ENCODE measurements around the gene MCTP1. TPM values are rescaled to one million over a fixed set of nuclear protein-coding genes. Genes with fewer than 3 reads are reported as not detected.

Gene MCTP1
- total and polyA plus RNA-seq, 2 of the 13 experiments (the other 11 are each of a cell fraction or from before 2014, with no cell fraction given) = 0.15 to 0.48 TPM

DNA sequence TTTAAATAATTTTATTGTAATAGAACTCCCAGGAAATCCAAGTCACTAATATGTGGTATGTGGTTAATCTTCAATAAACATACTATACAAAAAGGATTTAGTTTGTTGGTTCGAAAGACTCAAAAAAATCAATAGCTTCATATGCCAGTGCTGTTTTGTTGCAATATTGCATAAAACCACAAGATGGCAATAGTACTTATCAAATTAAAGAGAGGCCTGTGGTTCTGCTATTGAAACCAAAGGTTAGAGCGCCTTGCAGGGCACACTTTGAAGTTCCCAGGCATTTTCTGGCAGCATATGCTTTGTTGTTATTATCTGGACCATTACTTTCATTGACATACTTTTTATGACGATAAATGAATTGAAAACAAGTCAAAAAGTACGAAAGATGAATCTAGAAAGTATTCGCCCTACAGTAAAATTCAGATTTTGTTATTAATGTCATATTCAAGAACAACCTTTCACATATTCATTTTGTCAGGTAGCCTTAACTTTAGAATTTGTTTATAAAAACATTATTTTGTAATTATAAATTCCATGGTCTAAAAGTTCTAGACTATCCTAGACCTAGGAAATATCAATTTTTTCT, 316.3 kb downstream of the MCTP1 start (continued):
- TF ChIP-seq, protein P1, sequence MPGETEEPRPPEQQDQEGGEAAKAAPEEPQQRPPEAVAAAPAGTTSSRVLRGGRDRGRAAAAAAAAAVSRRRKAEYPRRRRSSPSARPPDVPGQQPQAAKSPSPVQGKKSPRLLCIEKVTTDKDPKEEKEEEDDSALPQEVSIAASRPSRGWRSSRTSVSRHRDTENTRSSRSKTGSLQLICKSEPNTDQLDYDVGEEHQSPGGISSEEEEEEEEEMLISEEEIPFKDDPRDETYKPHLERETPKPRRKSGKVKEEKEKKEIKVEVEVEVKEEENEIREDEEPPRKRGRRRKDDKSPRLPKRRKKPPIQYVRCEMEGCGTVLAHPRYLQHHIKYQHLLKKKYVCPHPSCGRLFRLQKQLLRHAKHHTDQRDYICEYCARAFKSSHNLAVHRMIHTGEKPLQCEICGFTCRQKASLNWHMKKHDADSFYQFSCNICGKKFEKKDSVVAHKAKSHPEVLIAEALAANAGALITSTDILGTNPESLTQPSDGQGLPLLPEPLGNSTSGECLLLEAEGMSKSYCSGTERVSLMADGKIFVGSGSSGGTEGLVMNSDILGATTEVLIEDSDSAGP (CRISPR knock-in tag; IDR thresholded peaks at IDR 0.05; ENCODE audit: borderline replicate concordance) = no peak
- TF ChIP-seq TGIF2 (CRISPR knock-in tag; IDR thresholded peaks at IDR 0.05) (no peak), ZNF75D (CRISPR knock-in tag; IDR thresholded peaks at IDR 0.05; ENCODE audit: borderline replicate concordance) (no peak), CHD4 (IDR thresholded peaks at IDR 0.05; ENCODE audit: borderline replicate concordance, low read length) (no peak), RNF2 (conservative IDR thresholded peaks at IDR 0.05; ENCODE audit: low read depth) (no peak), PRPF4 (IDR thresholded peaks at IDR 0.05; ENCODE audit: low read depth, low read length, poor library complexity, severe bottlenecking) (no peak), PAX8 (CRISPR knock-in tag; IDR thresholded peaks at IDR 0.05; ENCODE audit: borderline replicate concordance) (no peak), STAG1 (CRISPR knock-in tag; IDR thresholded peaks at IDR 0.05) (peak; percentile 73), SMC3 (IDR thresholded peaks at IDR 0.05; ENCODE audit: low read length) (peak; percentile 48; the same call in 1 of the 2 replicates), MIXL1 (CRISPR knock-in tag; IDR thresholded peaks at IDR 0.05) (0 out of 2 replicates have a peak, but pooled peaks have one; percentile 56)
- TF ChIP-seq, protein P2, sequence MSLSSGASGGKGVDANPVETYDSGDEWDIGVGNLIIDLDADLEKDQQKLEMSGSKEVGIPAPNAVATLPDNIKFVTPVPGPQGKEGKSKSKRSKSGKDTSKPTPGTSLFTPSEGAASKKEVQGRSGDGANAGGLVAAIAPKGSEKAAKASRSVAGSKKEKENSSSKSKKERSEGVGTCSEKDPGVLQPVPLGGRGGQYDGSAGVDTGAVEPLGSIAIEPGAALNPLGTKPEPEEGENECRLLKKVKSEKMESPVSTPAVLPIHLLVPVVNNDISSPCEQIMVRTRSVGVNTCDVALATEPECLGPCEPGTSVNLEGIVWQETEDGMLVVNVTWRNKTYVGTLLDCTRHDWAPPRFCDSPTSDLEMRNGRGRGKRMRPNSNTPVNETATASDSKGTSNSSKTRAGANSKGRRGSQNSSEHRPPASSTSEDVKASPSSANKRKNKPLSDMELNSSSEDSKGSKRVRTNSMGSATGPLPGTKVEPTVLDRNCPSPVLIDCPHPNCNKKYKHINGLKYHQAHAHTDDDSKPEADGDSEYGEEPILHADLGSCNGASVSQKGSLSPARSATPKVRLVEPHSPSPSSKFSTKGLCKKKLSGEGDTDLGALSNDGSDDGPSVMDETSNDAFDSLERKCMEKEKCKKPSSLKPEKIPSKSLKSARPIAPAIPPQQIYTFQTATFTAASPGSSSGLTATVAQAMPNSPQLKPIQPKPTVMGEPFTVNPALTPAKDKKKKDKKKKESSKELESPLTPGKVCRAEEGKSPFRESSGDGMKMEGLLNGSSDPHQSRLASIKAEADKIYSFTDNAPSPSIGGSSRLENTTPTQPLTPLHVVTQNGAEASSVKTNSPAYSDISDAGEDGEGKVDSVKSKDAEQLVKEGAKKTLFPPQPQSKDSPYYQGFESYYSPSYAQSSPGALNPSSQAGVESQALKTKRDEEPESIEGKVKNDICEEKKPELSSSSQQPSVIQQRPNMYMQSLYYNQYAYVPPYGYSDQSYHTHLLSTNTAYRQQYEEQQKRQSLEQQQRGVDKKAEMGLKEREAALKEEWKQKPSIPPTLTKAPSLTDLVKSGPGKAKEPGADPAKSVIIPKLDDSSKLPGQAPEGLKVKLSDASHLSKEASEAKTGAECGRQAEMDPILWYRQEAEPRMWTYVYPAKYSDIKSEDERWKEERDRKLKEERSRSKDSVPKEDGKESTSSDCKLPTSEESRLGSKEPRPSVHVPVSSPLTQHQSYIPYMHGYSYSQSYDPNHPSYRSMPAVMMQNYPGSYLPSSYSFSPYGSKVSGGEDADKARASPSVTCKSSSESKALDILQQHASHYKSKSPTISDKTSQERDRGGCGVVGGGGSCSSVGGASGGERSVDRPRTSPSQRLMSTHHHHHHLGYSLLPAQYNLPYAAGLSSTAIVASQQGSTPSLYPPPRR (CRISPR knock-in tag; IDR thresholded peaks at IDR 0.05; ENCODE audit: borderline replicate concordance) = no peak
- TF ChIP-seq, protein P3, sequence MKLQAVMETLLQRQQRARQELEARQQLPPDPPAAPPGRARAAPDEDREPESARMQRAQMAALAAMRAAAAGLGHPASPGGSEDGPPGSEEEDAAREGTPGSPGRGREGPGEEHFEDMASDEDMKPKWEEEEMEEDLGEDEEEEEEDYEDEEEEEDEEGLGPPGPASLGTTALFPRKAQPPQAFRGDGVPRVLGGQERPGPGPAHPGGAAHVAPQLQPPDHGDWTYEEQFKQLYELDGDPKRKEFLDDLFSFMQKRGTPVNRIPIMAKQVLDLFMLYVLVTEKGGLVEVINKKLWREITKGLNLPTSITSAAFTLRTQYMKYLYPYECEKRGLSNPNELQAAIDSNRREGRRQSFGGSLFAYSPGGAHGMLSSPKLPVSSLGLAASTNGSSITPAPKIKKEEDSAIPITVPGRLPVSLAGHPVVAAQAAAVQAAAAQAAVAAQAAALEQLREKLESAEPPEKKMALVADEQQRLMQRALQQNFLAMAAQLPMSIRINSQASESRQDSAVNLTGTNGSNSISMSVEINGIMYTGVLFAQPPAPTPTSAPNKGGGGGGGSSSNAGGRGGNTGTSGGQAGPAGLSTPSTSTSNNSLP (IDR thresholded peaks at IDR 0.05; ENCODE audit: low read depth, low read length) = peak; percentile 95
- TF ChIP-seq, protein P4, sequence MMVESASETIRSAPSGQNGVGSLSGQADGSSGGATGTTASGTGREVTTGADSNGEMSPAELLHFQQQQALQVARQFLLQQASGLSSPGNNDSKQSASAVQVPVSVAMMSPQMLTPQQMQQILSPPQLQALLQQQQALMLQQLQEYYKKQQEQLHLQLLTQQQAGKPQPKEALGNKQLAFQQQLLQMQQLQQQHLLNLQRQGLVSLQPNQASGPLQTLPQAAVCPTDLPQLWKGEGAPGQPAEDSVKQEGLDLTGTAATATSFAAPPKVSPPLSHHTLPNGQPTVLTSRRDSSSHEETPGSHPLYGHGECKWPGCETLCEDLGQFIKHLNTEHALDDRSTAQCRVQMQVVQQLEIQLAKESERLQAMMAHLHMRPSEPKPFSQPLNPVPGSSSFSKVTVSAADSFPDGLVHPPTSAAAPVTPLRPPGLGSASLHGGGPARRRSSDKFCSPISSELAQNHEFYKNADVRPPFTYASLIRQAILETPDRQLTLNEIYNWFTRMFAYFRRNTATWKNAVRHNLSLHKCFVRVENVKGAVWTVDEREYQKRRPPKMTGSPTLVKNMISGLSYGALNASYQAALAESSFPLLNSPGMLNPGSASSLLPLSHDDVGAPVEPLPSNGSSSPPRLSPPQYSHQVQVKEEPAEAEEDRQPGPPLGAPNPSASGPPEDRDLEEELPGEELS (CRISPR knock-in tag; IDR thresholded peaks at IDR 0.05) = no peak
